Stromal cell of bone marrow (primary cell): ENCODE data around the gene GALNT14.

ENCODE experiments used
- DNase-seq: peaks from one replicate; pipeline ENCODE4 v3.0.0-alpha.2; 2012; ENCODE audit warnings: low read depth

The GALNT14 gene

DNA sequence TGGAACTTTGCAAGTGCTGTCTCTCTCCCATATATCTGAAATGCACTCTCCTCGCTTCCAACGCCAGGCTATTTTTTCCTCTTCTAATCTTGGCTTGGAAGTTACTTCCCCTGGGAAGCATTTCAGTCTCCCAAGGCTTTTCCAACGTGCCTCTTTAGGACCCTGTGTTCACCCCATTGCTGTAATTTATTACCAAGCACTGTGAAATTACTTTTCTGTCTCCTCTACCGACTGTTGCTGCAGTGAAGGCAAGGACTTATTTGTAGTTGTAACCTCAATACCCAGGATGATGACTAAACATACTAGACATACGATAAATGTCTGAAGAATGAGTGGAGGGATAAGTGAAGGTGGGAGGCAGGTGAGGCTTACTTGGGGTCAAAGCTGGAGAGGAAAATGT lies 163.7 kb downstream of the GALNT14 start:
- DNase-seq: no peak

DNA sequence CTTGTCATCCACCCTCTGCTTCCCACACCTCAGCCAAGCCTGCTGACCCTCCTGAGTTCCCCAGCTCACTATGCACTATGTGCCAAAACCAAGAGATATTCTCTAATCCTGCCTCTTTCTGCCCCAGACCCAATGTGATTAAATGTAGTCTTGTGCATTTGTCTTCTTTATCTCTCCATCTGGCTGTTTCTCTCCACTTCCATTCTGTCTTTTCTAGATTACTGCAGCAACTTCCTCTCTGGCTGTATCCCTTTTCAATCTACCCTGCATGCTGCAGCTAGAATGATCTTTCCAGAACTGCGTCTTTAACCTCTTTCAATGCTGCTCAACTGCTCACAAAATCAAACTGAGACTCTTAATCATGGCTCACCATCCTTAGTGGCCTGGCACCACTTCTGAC lies 164.1 kb downstream of the GALNT14 start:
- no peak for DNase-seq

DNA sequence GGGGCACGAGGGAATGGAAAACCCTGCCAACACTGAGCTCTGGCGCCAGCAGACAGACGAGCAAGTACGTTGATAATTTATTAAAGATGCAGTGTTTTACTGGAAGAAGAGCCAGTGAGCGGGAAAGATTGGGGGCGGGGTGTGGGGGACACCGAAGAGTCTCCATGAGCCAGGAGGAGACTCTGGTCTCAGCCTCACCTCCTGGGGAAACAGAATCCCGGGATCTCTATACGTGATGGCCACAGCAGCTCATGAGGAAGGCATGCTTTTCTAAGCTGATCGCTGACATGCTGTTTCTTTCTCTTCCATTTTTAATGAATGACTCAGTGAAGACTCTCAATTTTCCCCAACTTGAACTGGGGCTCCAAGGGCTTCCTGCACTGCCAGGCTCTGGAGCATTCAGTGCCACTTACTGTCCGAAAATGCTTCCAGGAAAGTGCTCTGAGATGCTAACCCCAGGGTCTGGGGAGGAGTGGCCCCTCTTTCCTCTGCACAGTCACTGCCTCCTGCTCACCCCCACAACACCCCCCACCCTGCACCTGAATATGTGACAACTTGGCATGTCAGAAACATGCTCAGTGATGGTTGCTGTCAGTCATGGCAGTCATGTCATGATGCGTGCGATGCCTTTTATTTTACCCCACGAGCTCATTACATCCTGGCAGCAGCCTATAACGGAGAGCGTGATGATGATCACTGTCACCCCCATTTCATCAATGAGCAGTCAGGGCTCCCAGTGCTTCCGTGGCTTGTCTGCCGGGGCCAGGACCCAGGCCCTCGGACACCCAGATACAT lies 166.8 kb downstream of the GALNT14 start:
- DNase-seq: no peak

DNA sequence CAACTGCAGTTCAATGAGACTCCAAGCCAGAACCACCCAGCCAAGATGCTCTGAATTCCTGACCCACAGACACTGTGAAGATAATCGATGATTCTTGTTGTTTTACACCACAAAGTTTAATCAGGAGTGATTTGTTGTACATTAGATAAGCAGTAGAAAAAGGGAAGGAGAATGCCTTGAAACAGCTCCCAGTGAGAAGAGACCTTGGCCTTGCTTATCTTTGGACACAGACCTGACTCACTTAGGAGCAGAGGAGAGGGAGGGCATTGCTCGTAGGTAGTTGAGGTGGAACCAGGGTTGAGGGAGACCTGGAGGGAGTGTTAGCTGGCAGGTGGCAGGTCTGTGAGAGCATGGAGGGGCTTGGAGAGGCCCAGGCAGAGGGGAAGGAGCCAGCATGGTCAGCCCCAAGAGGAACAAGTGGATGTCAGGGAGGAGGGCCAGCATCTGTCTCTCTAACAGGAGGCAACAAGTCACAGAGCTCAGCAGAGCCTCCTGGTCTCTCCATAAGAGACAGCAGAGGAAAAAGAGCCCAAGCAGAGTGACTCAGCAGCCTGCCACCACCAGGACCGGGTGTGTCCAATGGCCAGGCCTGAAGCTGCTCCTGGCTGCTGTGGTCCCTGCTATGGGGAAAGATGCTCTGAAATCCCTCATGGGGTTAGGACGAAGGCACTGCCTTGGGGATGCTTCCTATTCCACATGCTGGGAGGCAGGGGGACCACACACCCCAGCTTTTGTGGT lies 169.4 kb downstream of the GALNT14 start:
- DNase-seq: no peak

DNA sequence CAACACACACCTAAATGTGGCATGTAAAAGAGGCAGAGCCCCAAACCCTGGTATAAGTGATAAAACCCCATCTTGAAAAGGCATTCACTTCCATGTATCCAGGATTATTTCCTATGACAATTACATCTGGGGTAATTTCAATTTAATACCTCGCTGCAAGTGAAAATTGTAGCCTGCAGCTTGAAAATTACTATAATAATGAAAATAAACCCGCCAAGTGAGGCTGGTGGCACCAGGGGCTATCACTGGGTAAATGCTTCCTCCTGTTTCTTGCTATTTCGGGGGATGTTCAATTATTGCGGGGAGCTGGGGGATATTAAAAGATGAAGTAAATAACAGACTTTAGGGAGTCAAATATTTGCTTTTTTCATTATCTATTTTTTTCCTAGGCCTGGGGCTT lies 171.5 kb downstream of the GALNT14 start:
- no peak for DNase-seq

DNA sequence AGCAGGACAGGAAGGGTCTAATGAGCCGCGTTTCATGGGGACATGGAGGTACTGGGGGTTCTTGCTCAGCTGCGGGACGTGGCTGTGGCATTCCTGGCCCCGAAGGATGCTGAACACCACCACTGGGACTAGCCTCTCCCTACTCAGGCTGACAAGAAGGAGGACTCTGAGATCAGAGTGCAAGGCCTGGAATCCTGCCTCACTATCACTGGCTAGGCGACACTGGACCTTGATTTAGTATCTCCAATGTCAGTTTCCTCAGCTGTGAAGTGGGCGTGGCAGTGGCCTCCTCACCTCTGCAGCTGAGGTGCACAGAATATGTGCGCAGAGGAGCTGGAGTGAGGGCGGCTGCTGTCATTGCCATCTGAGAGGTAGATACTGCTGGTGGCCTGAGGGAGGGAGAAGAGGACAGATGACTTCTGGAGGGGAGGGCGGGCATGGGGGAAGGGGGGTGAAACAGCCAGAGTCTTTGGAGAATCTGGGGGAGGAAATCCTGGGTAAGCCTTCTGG lies 173.2 kb downstream of the GALNT14 start:
- DNase-seq: no peak

DNA sequence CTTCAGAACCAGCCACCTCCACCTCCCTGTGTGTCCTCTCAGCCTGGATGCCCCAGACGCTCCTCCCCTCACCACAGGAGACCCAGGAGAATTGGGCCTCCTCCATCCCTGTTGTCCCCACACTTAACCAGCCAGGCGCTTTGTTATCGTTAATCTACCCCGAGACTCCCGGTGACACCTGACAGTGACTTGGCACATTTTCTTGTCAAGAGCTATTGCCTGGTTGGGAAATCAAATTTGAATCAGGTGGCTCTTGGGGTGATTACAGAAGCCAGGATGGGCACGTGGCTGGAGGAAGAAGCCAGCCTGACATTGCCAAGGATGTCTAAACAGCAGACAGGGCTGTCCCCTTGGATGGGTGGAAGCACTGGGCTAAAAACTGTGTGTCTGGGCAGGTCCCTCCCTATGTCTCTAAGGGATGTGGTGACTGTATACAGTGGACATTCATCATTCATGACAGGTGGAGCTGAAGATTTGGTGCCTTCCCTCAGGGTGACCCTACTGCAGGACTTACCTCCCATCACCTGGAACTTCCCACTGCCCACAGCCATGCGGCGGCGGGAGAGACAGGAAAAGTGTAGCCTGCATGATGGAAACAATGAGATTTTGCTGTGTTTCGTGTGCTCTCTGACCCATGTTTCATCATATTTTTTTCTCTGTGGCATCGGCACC lies 173.8 kb downstream of the GALNT14 start:
- DNase-seq: no peak

DNA sequence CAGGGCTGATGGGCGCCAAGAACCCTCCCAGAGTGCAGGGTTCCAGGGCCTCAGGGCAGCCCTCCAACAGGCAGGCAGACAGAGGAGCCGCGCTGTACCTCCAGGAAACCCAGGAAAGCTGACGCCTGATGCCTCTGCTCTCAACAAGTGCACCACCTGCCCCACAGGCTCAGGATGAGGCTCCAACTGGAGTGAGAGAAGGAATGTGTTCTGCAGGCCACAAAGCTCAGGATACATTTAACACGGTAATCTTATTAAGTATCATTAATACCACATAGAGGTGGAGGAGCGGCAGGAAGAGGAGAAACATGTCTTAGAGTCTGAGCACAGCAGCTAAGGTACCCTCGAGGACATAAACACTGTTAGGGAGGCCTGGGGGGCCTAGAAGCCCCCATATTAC lies 175.1 kb downstream of the GALNT14 start:
- DNase-seq: no peak

DNA sequence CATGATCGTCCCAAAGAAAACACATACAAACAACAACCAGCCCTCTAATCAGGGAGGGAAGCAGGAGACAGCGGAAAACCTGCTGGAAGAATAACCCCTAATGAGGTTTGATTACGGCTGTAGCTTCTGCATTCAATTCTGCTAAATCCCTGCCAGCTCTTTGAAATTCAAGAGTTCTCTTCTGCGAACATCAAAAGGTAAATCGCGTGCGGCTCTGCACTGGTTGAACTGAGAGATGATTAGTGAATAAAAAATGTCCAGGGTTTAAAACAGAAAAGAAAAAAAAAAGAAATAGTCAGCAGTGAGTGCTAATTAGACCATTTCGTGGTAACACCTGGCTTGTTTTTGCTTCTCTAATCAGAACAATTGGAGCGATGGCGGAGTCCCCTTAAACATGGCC lies 178.0 kb downstream of the GALNT14 start:
- no peak for DNase-seq

DNA sequence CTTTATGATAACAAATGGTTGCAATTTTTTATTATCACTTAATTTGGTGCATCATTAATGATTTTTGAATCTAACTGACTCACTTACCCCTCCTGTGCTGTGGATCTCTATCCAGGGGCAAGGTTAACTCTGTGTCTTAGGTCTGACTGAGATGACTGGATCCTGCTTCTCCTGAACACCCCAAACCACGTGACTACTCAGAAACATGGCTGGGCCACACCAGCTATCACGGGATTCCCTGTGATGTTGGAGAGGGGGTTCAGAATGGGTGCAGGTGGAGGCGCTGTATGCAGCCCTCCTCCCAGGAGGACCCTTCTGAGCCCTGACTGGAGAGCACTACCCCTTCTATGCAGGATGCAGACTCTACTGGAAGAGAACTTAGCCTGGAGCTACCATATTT lies 178.6 kb downstream of the GALNT14 start:
- DNase-seq: no peak

DNA sequence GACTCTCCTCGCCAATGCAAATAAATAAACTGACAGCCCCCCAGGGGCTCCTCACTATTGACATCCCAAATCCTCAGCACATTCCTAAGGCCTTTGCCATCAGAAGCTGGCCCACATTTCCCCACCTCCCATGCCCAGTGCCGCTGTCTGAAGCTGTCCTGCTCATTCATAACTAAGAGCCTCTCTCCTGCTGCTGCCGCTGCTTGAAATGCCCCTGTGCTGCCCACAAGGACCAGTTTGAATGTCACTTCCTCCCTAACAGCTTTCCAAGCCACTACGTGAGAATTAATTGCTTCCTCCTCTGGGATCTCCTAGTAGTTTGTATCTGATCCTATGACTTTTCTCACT lies 179.3 kb downstream of the GALNT14 start:
- no peak for DNase-seq

DNA sequence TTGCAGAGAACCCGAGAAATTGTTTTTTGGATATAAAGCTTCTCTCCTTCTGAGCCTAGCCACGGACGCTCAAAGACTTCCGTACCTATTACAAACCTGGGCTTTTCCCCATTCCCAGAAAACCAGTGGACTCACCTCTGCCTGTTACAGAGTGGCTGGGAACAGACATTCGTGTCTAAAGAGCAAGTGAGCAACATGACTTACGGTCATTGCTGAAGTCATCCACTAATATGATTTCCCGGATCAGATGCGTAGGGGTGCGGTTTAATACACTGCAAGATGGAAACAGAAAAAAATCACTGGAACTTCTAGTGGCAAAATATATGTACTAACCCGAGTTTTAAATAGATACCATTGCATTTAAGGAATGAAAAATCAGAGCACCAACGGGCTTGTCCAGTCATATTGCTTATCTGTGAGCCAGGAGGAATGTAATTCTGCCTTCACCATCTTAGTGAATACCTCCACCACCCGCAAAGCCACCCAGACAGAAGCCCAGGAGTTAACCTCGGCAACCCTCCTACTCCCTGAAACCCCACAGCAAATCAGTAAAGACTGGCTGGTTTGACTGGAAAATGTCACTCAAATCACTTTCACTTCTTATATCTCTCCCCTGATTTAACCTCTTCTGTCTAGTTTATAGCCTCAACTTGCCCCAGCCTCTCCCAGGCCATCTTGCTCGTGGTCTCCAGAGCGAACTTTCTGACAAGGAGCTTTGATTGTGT lies 179.9 kb downstream of the GALNT14 start:
- no peak for DNase-seq

DNA sequence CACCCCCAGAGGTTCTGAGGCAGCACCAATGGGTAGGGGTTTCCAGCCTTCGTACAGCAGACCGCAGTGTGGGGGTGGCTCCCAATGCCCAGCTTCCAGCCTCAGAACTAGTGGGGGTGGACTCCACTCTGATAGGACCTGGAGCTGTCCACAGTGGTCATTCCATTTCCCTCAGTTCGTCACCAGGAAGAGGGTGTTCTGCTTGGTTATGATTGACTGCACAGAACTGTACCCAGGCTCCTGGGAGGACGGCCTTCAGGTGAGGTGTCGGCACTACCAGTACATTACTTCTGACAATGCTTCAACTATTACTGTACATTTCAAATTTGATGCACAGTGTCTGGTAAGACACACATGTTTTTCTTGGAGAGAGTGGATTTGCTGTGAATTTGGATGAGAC lies 180.6 kb downstream of the GALNT14 start:
- DNase-seq: no peak

DNA sequence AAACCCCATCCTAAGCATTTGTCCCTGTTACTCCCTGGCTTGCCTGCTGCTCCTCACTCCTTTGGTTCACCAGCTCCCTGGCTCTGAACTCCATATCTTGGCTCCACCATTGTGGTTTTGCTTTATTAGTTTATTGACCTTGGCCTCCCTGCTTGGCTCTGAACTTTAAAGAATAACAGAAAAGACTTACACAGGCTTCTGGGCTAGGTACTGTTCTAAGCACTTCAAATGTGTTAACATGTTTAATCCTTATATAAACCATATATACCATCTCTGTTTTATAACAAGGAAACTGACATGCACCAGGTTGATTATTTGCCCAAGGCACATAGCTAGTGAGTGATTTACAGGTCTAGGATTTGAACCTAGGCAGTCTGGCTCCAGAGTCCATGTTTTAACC lies 181.2 kb downstream of the GALNT14 start:
- no peak for DNase-seq

DNA sequence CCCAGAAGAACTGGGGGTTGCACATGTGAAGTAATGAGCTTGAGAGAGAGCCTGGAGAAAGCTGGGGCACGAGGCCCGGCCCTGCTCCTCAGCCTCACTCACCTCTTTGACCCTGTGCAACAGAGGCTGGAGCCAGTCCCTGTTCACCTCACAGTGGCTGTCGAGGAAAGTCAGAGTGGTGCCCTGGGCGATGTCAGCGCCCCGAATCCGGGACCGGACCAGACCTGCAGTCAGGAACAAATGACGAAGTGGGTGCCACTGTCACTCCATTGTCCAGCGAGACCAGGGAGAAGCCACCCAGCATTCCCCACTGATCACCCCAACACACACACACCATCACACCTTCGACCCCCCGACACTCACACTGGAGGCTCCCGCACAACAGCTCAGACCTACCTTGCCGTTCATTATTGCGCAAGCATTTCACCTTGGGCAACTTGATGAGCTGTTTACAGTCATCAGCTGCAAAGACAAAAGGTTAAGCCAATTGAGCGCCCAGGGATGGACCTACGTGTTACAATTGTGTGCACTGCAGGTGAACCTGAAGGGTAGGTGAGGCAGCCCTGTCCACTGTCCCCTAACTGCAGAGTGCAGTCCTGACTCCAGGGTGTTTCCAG lies 182.6 kb downstream of the GALNT14 start:
- no peak for DNase-seq

DNA sequence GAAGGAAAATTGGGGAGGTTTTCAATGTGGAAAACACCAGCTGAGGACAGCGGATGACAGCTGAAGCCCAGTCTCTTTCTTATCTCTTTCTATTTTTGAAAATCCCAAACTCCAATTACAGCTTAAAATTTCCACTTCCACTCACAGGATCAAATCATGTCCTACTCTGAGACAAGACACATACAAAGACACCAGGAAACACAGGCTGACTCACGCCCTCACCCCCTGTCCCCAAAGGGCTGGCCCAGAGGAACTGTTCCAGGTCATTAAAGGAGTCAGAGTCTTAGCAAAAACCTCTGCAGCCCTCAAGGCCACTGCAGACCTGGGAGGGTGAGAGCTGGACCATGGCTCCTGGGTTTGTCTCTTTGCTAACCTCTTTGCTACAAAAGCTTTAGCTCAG lies 187.9 kb downstream of the GALNT14 start:
- no peak for DNase-seq

DNA sequence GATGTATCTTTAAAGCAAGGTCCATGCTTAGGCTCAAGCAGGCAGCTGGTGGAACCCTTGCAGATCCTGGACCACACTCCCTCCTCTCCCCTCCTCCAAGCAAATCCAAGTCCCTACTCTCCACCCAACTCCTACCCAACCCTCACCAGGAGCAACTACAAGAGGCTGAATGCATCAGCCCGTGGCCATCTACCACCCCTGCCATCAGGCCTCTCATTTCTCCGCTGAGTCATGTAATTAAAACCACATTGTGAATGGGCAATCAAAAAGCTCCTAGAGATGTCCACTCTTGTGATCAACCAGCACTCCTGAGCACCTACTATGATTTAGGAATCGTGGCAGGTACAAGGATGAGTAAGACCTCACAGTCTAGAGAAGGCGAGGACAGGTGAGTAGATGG lies 188.8 kb downstream of the GALNT14 start:
- DNase-seq: no peak

DNA sequence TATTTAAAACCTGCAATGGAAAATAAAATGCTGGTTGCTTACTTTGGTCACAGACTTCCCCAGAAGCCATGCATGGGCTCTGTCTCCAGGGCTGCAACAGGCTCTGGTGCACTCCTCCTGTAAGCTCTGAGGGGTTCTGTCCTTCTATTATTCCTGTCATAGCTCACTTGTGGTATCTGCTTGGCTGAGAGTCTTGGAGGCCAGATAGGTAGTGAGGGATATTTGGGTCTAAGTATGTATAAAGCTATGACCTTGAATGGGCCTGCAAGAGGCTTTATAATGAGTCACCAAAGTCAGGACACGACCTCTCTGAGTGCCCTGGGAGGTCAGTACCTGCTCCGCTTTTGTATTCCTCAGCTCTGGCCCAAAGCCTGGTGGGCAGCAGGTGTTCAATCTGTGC lies 189.4 kb downstream of the GALNT14 start:
- no peak for DNase-seq

DNA sequence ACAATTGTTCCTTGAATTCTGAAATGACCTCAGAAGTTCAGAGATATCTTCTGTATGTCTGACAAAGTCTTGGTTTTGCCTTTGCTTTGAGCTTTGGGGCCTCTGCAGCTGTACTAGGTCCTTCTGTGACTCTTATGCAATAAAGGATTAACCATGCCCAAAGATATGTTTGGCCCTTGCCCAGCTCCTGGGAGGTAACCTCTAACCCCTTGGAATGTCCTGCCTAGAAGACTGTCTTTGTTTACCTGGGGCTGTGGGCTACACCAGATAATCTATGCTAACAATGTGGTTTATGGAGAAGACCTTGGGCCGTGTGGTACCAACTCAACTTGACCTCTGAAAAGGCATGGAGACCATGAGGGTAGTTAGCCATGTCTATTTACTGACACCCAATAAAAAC lies 190.1 kb downstream of the GALNT14 start:
- no peak for DNase-seq

DNA sequence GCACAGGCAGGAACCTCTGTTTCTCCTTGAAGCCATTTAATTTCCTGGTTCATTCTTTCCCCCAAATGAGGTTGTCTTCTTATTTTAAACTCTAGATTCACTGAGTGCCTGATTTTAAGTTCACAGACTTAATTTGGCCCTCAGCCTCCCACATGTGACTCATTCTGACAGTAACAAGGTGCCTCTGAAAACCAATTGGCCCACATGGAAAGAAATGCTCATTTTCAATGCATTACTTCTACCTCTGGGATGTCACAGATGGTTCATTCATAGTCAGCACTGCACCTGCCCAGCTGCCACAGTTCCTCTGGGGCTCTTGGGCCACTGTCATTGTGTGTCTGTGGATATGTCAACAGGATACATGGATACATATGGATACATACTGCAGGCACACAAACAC lies 190.6 kb downstream of the GALNT14 start:
- no peak for DNase-seq

DNA sequence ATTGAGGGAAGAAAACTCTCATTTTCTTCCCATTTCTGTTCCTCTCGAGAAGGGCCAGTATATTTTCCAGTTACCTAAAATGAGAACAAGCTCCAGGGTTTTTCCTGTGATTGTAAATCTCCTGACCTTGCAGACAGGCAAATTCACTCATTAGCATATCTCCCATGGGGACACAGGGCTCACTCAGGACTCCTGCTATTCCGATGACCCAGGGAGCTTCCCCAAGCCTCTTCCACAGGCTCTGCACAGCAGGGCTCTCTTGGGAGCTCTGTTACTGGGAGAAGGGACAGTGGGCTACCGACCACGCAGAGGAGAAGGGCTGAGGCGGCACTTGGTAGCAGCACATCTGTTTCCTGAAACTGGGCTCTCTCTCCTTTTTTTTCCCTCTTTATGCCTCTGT lies 195.8 kb downstream of the GALNT14 start:
- DNase-seq: no peak

DNA sequence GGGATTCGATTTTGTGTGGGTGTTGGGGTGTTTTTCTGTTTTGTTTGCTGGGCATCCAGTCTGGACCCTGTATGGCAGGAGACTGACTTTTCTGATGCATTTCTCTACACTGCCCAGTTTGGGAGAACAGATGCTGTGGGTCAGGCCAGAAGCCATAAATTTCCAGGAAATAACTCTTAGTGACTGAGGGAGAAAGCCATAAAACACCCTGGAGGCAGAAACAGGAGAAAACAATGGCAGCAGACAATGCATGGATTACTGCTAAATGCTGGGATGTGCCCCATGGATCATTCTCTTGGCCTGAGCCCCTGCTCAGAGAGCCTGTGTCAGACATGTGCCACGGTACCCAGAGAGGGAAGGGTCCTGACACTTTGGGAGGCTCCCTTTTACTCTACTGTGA lies 197.4 kb downstream of the GALNT14 start:
- no peak for DNase-seq
